Ovary (tissue), 9 donors: Measurements from ENCODE around the gene HLA-G. TPM values are rescaled to one million over a fixed set of nuclear protein-coding genes. Genes with fewer than 3 reads are reported as not detected.

Experiments
- DNase-seq, 5 donors: peaks; one replicate each; pipeline ENCODE4 v3.0.0-alpha.2; 2019 to 2020
- H3K27ac ChIP-seq, 2 donors: fragments of 200-600 bp; one replicate each; pipeline versions ENCODE4 v1.5.1 to v1.8.0; 2019 to 2022
- H3K27me3 ChIP-seq: fragments of 200-600 bp; one replicate; pipeline ENCODE4 v1.8.0; 2022
- H3K36me3 ChIP-seq: fragments of 200-600 bp; sonication (generic); one replicate; pipeline ENCODE4 v1.5.1; 2019
- H3K4me1 ChIP-seq: one replicate; pipeline ENCODE4 v1.8.1; 2013; ENCODE audit warnings: mild to moderate bottlenecking, moderate library complexity; ENCODE audit not compliant: insufficient read depth
- H3K4me3 ChIP-seq: fragments of 200-600 bp; sonication (generic); one replicate; pipeline ENCODE4 v1.5.1; 2017
- H3K9me3 ChIP-seq, 2 donors: fragments of 200-600 bp in 1 of 2; sonication (generic) in 1 of 2; one replicate each; pipeline versions ENCODE4 v1.5.1 to v1.8.1; 2013 to 2019; ENCODE audit warnings: mild to moderate bottlenecking in 1 of 2, moderate library complexity in 1 of 2
- CTCF ChIP-seq, 3 donors: fragments of 450-650 bp in 2 of 3; fragments of 200-600 bp in 1 of 3; IDR thresholded peaks; one replicate each; pipeline versions ENCODE4 v1.5.1 to v1.8.0; 2016 to 2022; ENCODE audit warnings: antibody characterized with exemption in 3 of 3, mild to moderate bottlenecking in 1 of 3
- EP300 ChIP-seq: sonication (generic); formaldehyde crosslinking; IDR thresholded peaks from one replicate; pipeline ENCODE4 v1.6.1; 2017; ENCODE audit warnings: antibody characterized with exemption
- POLR2A ChIP-seq: fragments of 450-650 bp; IDR thresholded peaks from one replicate; pipeline ENCODE4 v1.6.1; 2017; ENCODE audit warnings: antibody characterized with exemption, mild to moderate bottlenecking, moderate library complexity
- WGBS, 3 donors: extraction: QIAGEN DNeasy Blood & Tissue Kit in 1 of 3; methylation state at CpG; one replicate each; pipeline versions ENCODE4 v1.1.5 to v1.1.7; 2013 to 2017; 5-methylcytosine and 5-hydroxymethylcytosine counted together
- intact Hi-C, 4 donors: fragments of 100-400 bp; cut with DNase I; formaldehyde crosslinking; loops; one replicate each; pipeline versions ENCODE4 v1.11.0 to v1.15.1; 2022 to 2023
- polyA plus RNA-seq, 2 donors: library from polyadenylated mRNA; stranded (reverse); fragments of 200-250 nt in 1 of 2; fragments of 350-450 nt in 1 of 2; fragmentation: Illumina TruSeq in 1 of 2; extraction: RNeasy Lipid Tissue Mini Kit (QIAGEN cat#74804) in 1 of 2; gene quantifications; one replicate each; pipeline ENCODE4 v1.2.3, GENCODE V29; 2013 to 2014
- total RNA-seq, 7 donors: library from RNA; depleted of rRNA in 2 of 7; stranded (reverse); fragments of >200 nt in 2 of 7; fragmentation: NEBNext Ultra II Directional in 3 of 7; extraction: Animal tissue kit (Norgen Biotek cat#: 25700) in 3 of 7; gene quantifications; one replicate each; pipeline versions ENCODE4 v1.1.0 to v1.2.4, GENCODE V29; 2016 to 2023
- donor health status: DM: no; HTN: no; CAD: no; lungs with moderate emphysema.
- donor health status: DM: no; HTN: no; CAD: no.
- donor health status: Bipolar disorder and iron deficiency.
- donor health status: DM: yes; HTN: yes; CAD: no.
- donor health status: DM: no; HTN: no; CAD: no.
- donor health status: DM: yes; HTN: yes; CAD: no.

The HLA-G gene
- total and polyA plus RNA-seq, 9 donors = 0.06 to 1.1 (median 0.24) TPM; not detected in 3

- no peak for DNase-seq
- TF ChIP-seq POLR2A (no peak), CTCF (IDR thresholded peaks at IDR 0.05) (no peak), EP300 (no peak)
- no peaks in the 10 kb centered on the region for H3K27me3 ChIP-seq
- H3K36me3 ChIP-seq = no peaks in the 10 kb centered on the region
- H3K9me3 ChIP-seq = peaks cover 0 to 3% of the 10 kb centered on the region in 2 donors
- intact Hi-C loops = loop anchor here in 1 of 4 donors (10.0 kb wide), 1 partner anchor 174 kb away; no protein-coding TSS in a partner anchor
- no peak overlapping the region for H3K4me3 ChIP-seq
- H3K4me1 ChIP-seq = no peaks in the 10 kb centered on the region
- no peak overlapping the region for H3K27ac ChIP-seq
These were observed 13.4 kb downstream of the HLA-G start for GRCh38 chr6:29841030-29841429.

GRCh38 chr6:29845405-29846006, 17.9 kb downstream of the HLA-G start:
- intact Hi-C loops = loop anchor here in 3 of 4 donors (5.0 to 10.0 kb wide), 3 partner anchors 167 to 172 kb away; no protein-coding TSS in a partner anchor
- Histone ChIP-seq H3K9me3 (peaks cover 0 to 3% of the 10 kb centered on the region in 2 donors), H3K27me3 (no peaks in the 10 kb centered on the region), H3K4me3 (no peak overlapping the region), H3K36me3 (no peaks in the 10 kb centered on the region), H3K4me1 (no peaks in the 10 kb centered on the region), H3K27ac (no peak overlapping the region)
- 34 to 61% (median 44%) methylated on average over 2 of the region's 2 CpGs for WGBS, 3 donors
- no peak for DNase-seq
- TF ChIP-seq EP300 = no peak
- no peak for TF ChIP-seq POLR2A
- no peak for TF ChIP-seq CTCF (IDR thresholded peaks at IDR 0.05)

GRCh38 chr6:29847871-29848630, 20.4 kb downstream of the HLA-G start:
- peak; percentile 58 to 85 (median 80) for DNase-seq
- Histone ChIP-seq H3K9me3 (no peaks in the 10 kb centered on the region), H3K36me3 (no peaks in the 10 kb centered on the region), H3K4me3 (no peak overlapping the region), H3K27ac (no peak overlapping the region), H3K27me3 (no peaks in the 10 kb centered on the region), H3K4me1 (no peaks in the 10 kb centered on the region)
- intact Hi-C loops = loop anchor here (2.0 to 10.0 kb wide), 4 partner anchors 163 to 169 kb away; no protein-coding TSS in a partner anchor
- 2 to 9% (median 5%) methylated on average over 10 to 14 of the region's 14 CpGs for WGBS, 3 donors
- TF ChIP-seq EP300 (no peak), CTCF (IDR thresholded peaks at IDR 0.05) (peak; percentile 70 to 92 (median 85))

GRCh38 chr6:29850011-29850553, 22.5 kb downstream of the HLA-G start:
- Histone ChIP-seq H3K27ac (no peak overlapping the region), H3K36me3 (no peaks in the 10 kb centered on the region), H3K4me1 (no peaks in the 10 kb centered on the region), H3K9me3 (no peaks in the 10 kb centered on the region), H3K27me3 (no peaks in the 10 kb centered on the region), H3K4me3 (no peak overlapping the region)
- 5 to 9% (median 6%) methylated on average over 38 of the region's 38 CpGs for WGBS, 3 donors
- intact Hi-C loops = no loop called here
- no peak for DNase-seq
- TF ChIP-seq CTCF (IDR thresholded peaks at IDR 0.05) (no peak), EP300 (no peak), POLR2A (no peak)
